SU-DHL-6 (cell line): ENCODE measurements around the gene RAB10.

Source experiments
- H2AFZ ChIP-seq: fragments of 200-600 bp; sonication (generic); 2 replicates; pipeline ENCODE4 v1.6.1; 2014; ENCODE audit warnings: low read depth, mild to moderate bottlenecking, moderate library complexity, mixed read lengths, antibody characterized with exemption, low read length; ENCODE audit not compliant: severe bottlenecking
- H3F3A ChIP-seq: fragments of 200-600 bp; shearing (Covaris generic); 2 replicates; pipeline ENCODE4 v1.6.0; 2016; ENCODE audit warnings: antibody characterized with exemption, mild to moderate bottlenecking; ENCODE audit not compliant: insufficient read depth
- H3K27ac ChIP-seq: fragments of 200-600 bp; sonication (generic); 2 replicates; pipeline ENCODE4 v1.5.1; 2016; ENCODE audit warnings: low read depth, mild to moderate bottlenecking, low read length, moderate library complexity, mixed read lengths
- H3K27me3 ChIP-seq: fragments of 200-600 bp; sonication (generic), shearing (Covaris generic); 2 replicates; pipeline ENCODE4 v1.6.0; 2014; ENCODE audit warnings: mild to moderate bottlenecking, low read length
- H3K36me3 ChIP-seq: fragments of 200-600 bp; sonication (generic); 2 replicates; pipeline ENCODE4 v1.6.1; 2014; ENCODE audit warnings: mild to moderate bottlenecking, low read length, mixed read lengths
- H3K4me2 ChIP-seq: fragments of 300-600, 200-600 bp; shearing (Covaris generic), sonication (generic); 2 replicates; pipeline ENCODE4 v1.6.0; 2014; ENCODE audit warnings: low read length, low read depth, mild to moderate bottlenecking; ENCODE audit not compliant: poor library complexity, severe bottlenecking
- H3K4me3 ChIP-seq: fragments of 200-600 bp; sonication (generic); 2 replicates; pipeline ENCODE4 v1.5.1; 2014; ENCODE audit warnings: antibody characterized with exemption, low read length, mild to moderate bottlenecking, mixed read lengths; ENCODE audit not compliant: insufficient read depth, poor library complexity, severe bottlenecking
- H3K79me2 ChIP-seq: fragments of 200-600 bp; sonication (generic); 2 replicates; pipeline ENCODE4 v1.6.1; 2014; ENCODE audit warnings: mild to moderate bottlenecking, low read length, moderate library complexity; ENCODE audit not compliant: insufficient read depth
- H3K9ac ChIP-seq: fragments of 200-600 bp; sonication (generic); 2 replicates; pipeline ENCODE4 v1.7.0; 2014; ENCODE audit warnings: mild to moderate bottlenecking, low read length
- H3K9me2 ChIP-seq: fragments of 200-600 bp; sonication (generic); replicated peaks from 2 replicates; pipeline ENCODE4 v1.6.1; 2014; ENCODE audit warnings: low read length; ENCODE audit not compliant: insufficient read depth
- H3K9me3 ChIP-seq: fragments of 200-600 bp; sonication (generic); 2 replicates; pipeline ENCODE4 v1.6.1; 2014; ENCODE audit warnings: low read length, mixed read lengths; ENCODE audit not compliant: insufficient read depth
- H4K20me1 ChIP-seq: fragments of 200-600 bp; sonication (generic); 2 replicates; pipeline ENCODE4 v1.6.1; 2014; ENCODE audit warnings: low read depth, mild to moderate bottlenecking, antibody characterized with exemption, low read length, moderate library complexity, mixed read lengths
- EZH2phosphoT487 ChIP-seq: fragments of 200-600 bp; sonication (generic), shearing (Covaris generic); conservative IDR thresholded peaks from 2 replicates; pipeline ENCODE4 v1.6.1; 2018; ENCODE audit warnings: mild to moderate bottlenecking, antibody characterized with exemption, low read length, moderate library complexity, mixed read lengths
- TF ChIP-seq, protein P1 (sequence below): fragments of 200-600 bp; sonication (generic); IDR thresholded peaks from one replicate; pipeline ENCODE4 v1.5.1; 2017; ENCODE audit warnings: antibody characterized with exemption, mild to moderate bottlenecking, low read length, moderate library complexity; ENCODE audit not compliant: insufficient read depth, poor library complexity, severe bottlenecking

The RAB10 gene

DNA sequence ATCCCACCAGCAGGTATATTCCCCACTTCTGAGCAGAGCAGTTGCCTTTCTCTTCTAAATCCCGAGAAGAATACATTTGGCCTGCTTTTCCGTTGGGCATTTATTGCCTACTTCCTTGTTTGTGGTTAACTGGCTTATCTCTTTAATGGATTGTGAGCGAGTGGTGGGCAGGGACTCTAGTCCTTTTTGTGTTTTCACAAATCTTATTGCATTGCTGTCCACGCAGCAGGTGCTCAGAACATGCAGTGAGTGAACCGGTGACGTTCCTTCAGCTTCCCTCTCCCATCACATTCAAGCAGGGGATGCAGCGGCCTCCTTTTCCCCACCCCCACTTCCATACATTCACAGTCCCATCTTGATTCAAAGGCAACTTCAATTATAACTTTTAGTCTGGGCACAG lies 110.1 kb downstream of the RAB10 start:
- 0 out of 2 replicates have a peak, but pooled peaks cover 4% of the 10 kb centered on the region for H3F3A ChIP-seq
- H3K9me2 ChIP-seq: no peaks in the 10 kb centered on the region
- no peak overlapping the region for H3K27ac ChIP-seq
- H4K20me1 ChIP-seq: no peaks in the 10 kb centered on the region
- H3K79me2 ChIP-seq: no peaks in the 10 kb centered on the region
- no peaks in the 10 kb centered on the region for H3K27me3 ChIP-seq
- H3K9ac ChIP-seq: no peak overlapping the region
- no peaks in the 10 kb centered on the region for H3K9me3 ChIP-seq
- H3K36me3 ChIP-seq: no peaks in the 10 kb centered on the region
- no peak overlapping the region for H3K4me2 ChIP-seq
- TF ChIP-seq, protein P1, sequence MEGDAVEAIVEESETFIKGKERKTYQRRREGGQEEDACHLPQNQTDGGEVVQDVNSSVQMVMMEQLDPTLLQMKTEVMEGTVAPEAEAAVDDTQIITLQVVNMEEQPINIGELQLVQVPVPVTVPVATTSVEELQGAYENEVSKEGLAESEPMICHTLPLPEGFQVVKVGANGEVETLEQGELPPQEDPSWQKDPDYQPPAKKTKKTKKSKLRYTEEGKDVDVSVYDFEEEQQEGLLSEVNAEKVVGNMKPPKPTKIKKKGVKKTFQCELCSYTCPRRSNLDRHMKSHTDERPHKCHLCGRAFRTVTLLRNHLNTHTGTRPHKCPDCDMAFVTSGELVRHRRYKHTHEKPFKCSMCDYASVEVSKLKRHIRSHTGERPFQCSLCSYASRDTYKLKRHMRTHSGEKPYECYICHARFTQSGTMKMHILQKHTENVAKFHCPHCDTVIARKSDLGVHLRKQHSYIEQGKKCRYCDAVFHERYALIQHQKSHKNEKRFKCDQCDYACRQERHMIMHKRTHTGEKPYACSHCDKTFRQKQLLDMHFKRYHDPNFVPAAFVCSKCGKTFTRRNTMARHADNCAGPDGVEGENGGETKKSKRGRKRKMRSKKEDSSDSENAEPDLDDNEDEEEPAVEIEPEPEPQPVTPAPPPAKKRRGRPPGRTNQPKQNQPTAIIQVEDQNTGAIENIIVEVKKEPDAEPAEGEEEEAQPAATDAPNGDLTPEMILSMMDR: no peak
- no peak for TF ChIP-seq EZH2phosphoT487
- H3K4me3 ChIP-seq: no peak overlapping the region
- no peak overlapping the region for H2AFZ ChIP-seq

DNA sequence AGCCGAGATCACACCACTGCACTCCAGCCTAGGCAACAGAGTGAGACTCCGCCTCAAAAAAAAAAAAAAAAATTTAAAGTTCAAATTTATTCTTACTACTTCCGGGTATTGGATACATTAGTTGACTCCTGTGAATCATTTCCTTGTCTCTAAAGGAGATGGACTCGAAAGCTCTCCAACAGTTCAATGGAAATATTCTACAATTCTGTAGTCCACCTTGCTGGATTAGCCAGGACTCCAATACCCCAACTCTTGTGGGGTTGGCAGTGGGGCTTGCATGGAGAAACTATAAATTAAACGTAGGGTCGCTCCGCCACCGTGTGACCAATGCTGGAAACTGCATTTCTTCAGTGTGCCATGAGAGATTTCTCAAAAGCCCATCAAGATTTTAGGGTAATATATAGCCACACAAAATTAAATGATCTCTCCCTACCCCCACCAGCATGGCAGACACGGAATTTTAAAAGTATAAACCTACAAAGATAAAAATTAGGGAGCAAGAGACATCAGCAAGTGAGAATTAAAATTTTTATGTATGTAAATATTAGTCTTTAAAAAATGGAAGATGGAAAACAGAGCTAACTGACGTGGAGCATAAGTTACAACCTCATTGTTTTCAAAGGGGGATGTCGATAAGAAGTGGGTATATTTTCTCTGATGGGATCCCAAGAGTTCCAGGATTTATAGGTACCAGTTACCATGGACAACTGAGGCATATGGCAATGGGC lies 111.2 kb downstream of the RAB10 start:
- no peaks in the 10 kb centered on the region for H3K9me3 ChIP-seq
- no peaks in the 10 kb centered on the region for H3K36me3 ChIP-seq
- no peaks in the 10 kb centered on the region for H4K20me1 ChIP-seq
- TF ChIP-seq EZH2phosphoT487: no peak
- TF ChIP-seq, protein P1: peak; percentile 75
- no peaks in the 10 kb centered on the region for H3F3A ChIP-seq
- no peak overlapping the region for H3K27ac ChIP-seq
- no peaks in the 10 kb centered on the region for H3K9me2 ChIP-seq
- peak overlapping the region; percentile 56 for H2AFZ ChIP-seq
- H3K27me3 ChIP-seq: no peaks in the 10 kb centered on the region
- no peak overlapping the region for H3K4me3 ChIP-seq
- H3K79me2 ChIP-seq: no peaks in the 10 kb centered on the region
- no peak overlapping the region for H3K9ac ChIP-seq
- no peak overlapping the region for H3K4me2 ChIP-seq

GRCh38 chr2:26148501-26148900 lies 114.6 kb downstream of the RAB10 start:
- Histone ChIP-seq H3K4me2 (no peak overlapping the region), H3K4me3 (no peak overlapping the region), H3F3A (no peaks in the 10 kb centered on the region), H2AFZ (no peak overlapping the region), H3K9ac (no peak overlapping the region), H3K9me2 (no peaks in the 10 kb centered on the region), H3K27ac (no peak overlapping the region), H3K27me3 (no peaks in the 10 kb centered on the region), H3K79me2 (no peaks in the 10 kb centered on the region), H3K36me3 (no peaks in the 10 kb centered on the region), H4K20me1 (no peaks in the 10 kb centered on the region), H3K9me3 (no peaks in the 10 kb centered on the region)
- TF ChIP-seq EZH2phosphoT487: no peak
- TF ChIP-seq, protein P1: no peak
